Upper lobe of right lung (tissue), 1 donor: Measurements from ENCODE around the gene GSTA1. TPM values are rescaled to one million over a fixed set of nuclear protein-coding genes. Genes with fewer than 3 reads are reported as not detected.
"Not testable (repeated sequence)": the region's sequence is repeated elsewhere in the genome, so short reads cannot be mapped to it uniquely, and the experiment has no call there.

Experiments
- ATAC-seq: fragments of 200-7000 bp; cut with Tn5 transposase; one replicate; pipeline ENCODE4 v1.9.1; 2020; ENCODE audit warnings: mild to moderate bottlenecking, moderate library complexity
- DNase-seq: peaks from one replicate; pipeline ENCODE4 v3.0.0-alpha.2; 2020
- H3K27ac ChIP-seq: fragments of 200-600 bp; one replicate; pipeline ENCODE4 v1.8.0; 2022
- H3K27me3 ChIP-seq: fragments of 200-600 bp; one replicate; pipeline ENCODE4 v1.8.0; 2022; ENCODE audit warnings: mild to moderate bottlenecking
- H3K36me3 ChIP-seq: fragments of 200-600 bp; one replicate; pipeline ENCODE4 v1.8.0; 2022
- H3K4me1 ChIP-seq: fragments of 200-600 bp; one replicate; pipeline ENCODE4 v1.8.0; 2022
- H3K4me3 ChIP-seq: fragments of 200-600 bp; one replicate; pipeline ENCODE4 v1.8.0; 2022; ENCODE audit warnings: mild to moderate bottlenecking
- H3K9me3 ChIP-seq: fragments of 200-600 bp; one replicate; pipeline ENCODE4 v1.8.0; 2022
- intact Hi-C: fragments of 100-400 bp; cut with DNase I; formaldehyde crosslinking; loops from one replicate; pipeline ENCODE4 v1.11.0; 2022
- total RNA-seq: library from RNA; stranded (reverse); fragmentation: NEBNext Ultra II Directional; extraction: Animal tissue kit (Norgen Biotek cat#: 25700); gene quantifications from one replicate; pipeline ENCODE4 v1.2.1, GENCODE V29; 2021
- TF ChIP-seq, protein P1 (sequence below): fragments of 200-600 bp; IDR thresholded peaks from one replicate; pipeline ENCODE4 v1.8.0; 2022; ENCODE audit warnings: antibody characterized with exemption
- donor health status: DM: no; HTN: yes; CAD: no; lungs with severe emphysema.

The GSTA1 gene
- total RNA-seq, 1 donor from 2014 or later, result 1.9 TPM

DNA sequence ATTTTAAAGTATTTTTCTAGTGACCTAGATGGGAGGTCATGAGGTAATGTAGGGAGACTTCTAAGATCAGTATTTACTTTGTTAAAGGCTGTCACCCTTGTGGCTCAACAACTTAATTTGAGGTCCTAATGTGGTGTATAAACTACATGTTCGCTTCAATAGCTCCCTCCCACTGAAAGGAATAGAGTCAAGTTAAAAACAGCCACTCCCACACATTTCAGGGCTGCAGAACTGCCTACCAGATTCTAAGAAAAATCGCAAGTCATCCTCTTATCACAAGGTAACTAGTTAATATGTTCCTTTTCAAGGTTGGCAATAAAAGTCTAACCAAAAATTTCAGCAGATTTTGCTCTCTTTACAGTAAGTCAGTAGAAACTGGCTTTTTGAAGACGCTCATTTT, 15.1 kb downstream of the GSTA1 start:
- H3K27ac ChIP-seq, result no peak overlapping the region
- no peaks in the 10 kb centered on the region for H3K4me1 ChIP-seq
- intact Hi-C loops, result no loop called here
- H3K4me3 ChIP-seq, result no peak overlapping the region
- no peaks in the 10 kb centered on the region for H3K36me3 ChIP-seq
- ATAC-seq (no peak), DNase-seq (no peak)
- H3K27me3 ChIP-seq, result no peaks in the 10 kb centered on the region
- H3K9me3 ChIP-seq, result no peaks in the 10 kb centered on the region
- TF ChIP-seq, protein P1, sequence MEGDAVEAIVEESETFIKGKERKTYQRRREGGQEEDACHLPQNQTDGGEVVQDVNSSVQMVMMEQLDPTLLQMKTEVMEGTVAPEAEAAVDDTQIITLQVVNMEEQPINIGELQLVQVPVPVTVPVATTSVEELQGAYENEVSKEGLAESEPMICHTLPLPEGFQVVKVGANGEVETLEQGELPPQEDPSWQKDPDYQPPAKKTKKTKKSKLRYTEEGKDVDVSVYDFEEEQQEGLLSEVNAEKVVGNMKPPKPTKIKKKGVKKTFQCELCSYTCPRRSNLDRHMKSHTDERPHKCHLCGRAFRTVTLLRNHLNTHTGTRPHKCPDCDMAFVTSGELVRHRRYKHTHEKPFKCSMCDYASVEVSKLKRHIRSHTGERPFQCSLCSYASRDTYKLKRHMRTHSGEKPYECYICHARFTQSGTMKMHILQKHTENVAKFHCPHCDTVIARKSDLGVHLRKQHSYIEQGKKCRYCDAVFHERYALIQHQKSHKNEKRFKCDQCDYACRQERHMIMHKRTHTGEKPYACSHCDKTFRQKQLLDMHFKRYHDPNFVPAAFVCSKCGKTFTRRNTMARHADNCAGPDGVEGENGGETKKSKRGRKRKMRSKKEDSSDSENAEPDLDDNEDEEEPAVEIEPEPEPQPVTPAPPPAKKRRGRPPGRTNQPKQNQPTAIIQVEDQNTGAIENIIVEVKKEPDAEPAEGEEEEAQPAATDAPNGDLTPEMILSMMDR, result no peak

DNA sequence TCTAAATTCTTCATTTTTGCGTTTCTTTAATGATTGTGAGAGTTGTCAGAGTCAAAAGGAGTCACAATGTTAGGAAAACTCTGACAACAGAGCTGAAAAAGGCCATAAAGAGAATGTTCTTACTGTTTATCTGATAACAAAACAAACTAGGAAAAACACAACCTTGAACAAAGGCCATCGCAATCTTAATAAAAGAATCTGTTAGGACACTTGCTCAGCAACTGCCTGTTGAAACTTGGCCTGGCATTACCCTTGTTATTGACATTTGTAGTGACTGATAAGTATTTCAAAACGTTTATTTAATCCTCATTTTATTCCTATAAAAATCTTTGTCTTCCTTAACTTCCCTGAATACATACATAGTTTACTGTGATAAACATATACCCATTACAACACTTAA, 15.7 kb downstream of the GSTA1 start:
- TF ChIP-seq, protein P1, result no peak
- H3K4me1 ChIP-seq, result no peaks in the 10 kb centered on the region
- ATAC-seq (no peak), DNase-seq (no peak)
- no peak overlapping the region for H3K27ac ChIP-seq
- H3K9me3 ChIP-seq, result no peaks in the 10 kb centered on the region
- H3K36me3 ChIP-seq, result no peaks in the 10 kb centered on the region
- no peak overlapping the region for H3K4me3 ChIP-seq
- intact Hi-C loops, result loop anchor here (2.0 kb wide), 1 partner anchor 39 kb away; no protein-coding TSS in a partner anchor
- H3K27me3 ChIP-seq, result no peaks in the 10 kb centered on the region

DNA sequence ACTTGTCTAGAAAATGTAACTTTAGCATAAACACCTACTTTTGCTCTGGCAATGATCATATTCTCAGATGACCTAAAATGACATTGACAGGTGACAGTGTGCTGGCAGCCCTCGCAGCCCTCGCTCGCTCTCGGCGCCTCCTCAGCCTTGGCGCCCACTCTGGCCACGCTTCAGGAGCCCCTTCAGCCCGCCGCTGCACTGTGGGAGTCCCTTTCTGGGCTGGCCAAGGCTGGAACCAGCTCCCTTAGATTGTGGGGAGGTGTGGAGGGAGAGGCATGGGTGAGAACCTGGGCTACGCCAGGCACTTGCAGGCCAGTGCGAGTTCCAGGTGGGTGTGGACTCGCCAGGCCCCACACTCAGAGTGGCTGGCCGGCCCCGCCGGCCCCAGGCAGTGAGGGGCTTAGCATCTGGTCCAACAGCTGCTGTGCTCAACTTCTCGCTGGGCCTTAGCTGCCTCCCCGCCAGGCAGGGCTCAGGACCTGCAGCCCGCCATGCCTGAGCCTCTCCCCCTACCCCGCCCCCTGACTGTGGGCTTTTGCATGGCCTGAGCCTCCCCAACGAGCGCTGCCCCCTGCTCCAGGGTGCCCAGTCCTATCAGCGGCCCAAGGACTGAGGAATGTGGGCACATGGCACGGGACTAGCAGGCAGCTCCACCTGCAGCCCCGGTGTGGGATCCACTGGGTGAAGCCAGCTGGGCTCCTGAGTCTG, 17.2 kb downstream of the GSTA1 start:
- intact Hi-C loops, result loop anchor here (2.0 kb wide), 1 partner anchor 40 kb away; no protein-coding TSS in a partner anchor

DNA sequence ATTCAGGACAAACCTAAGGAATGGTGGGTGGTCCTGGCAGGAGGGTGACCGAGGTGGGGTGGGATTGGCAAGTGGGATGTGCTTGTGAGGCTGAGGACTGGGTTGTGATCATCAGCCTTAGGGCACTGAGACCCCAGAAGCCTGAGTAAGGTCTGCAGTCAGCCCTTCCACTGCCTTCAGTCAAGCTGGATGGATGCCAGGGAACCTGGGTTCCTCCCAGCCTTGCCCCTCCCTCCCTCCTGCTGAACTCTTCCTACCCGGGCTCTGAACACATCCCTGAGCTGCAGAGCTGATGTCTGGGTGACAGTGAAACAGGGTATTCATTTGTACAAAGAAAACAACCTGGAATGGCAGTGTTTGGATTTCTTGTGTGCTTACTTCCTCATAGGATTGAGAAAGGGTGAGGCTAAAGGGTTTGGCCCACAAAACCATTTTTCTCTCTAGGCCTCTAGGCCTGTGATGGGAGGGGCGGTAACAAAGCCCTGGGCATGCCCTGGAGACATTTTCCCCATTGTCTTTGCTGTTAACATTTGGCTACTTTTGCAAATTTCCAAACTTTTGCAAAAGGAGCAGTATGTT, 20.8 kb downstream of the GSTA1 start:
- ATAC-seq, DNase-seq, H3K9me3 ChIP-seq, H3K27ac ChIP-seq, H3K4me1 ChIP-seq, H3K27me3 ChIP-seq, intact Hi-C loops, H3K36me3 ChIP-seq, H3K4me3 ChIP-seq: not testable (repeated sequence)

More for the DNA sequence above, 17.2 kb downstream of the GSTA1 start:
- TF ChIP-seq, protein P1, result no peak
- Histone ChIP-seq H3K9me3 (no peaks in the 10 kb centered on the region), H3K27ac (no peak overlapping the region), H3K4me3 (no peak overlapping the region), H3K4me1 (no peaks in the 10 kb centered on the region), H3K27me3 (no peaks in the 10 kb centered on the region), H3K36me3 (no peaks in the 10 kb centered on the region)
- ATAC-seq, result peak; percentile 10
- DNase-seq, result no peak

DNA sequence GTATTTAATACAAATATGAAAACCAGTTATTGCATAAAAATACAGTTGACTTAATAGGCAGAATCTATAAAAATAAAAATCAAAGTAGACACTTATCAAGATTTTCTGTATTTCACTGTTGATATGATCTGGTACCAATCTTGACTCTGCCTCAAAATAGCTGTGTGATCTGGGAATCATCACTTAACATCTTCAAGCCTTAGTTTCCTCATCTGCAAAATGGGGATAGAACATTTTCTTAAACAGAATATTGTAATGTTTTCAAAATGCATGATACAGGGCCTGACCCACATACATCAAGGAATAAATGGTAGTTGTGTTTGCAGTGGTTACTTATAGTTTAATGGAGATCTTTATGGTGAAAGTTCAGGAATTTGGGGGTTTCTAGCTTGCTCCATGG, 21.4 kb downstream of the GSTA1 start:
- H3K36me3 ChIP-seq, ATAC-seq, H3K4me1 ChIP-seq, H3K27ac ChIP-seq, H3K27me3 ChIP-seq, H3K4me3 ChIP-seq, DNase-seq, intact Hi-C loops, H3K9me3 ChIP-seq: not testable (repeated sequence)

DNA sequence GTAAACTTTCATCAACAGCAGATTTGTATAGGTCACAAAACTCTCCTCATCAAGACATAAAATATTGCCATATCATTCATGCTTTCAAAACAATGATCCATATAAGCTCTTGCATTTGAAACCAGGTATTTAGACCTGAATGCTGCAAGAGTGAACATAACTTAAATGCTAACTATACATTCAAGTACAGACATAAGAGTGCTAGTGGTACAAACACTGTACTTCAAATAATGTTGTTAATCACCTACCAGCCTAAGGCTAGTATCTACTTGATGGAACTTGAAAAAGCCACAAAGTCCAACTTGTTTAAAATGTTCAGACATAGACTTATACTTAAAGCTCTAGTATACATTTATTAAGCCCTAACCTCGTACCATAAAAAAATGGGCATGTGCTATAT, 24.4 kb downstream of the GSTA1 start:
- no peaks in the 10 kb centered on the region for H3K4me1 ChIP-seq
- no peak for ATAC-seq

DNA sequence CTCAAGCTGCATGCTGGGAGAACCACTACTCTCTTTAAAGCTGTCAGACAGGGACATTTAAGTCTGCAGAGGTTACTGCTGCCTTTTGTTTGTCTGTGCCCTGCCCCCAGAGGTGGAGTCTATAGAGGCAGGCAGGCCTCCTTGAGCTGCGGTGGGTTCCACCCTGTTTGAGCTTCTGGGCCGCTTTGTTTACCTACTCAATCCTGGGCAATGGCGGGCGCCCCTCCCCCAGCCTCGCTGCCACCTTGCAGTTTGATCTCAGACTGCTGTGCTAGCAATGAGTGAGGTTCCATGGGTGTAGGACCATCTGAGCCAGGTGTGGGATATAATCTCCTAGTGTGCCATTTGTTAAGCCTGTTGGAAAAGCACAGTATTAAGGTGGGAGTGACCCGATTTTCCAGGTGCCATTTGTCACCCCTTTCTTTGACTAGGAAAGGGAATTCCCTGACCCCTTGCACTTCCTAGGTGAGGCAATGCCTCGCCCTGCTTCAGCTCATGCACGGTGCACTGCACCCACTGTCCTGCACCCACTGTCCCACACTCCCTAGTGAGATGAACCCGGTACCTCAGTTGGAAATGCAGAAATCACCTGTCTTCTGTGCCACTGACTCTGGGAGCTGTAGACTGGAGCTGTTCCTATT, 26.8 kb downstream of the GSTA1 start:
- H3K27ac ChIP-seq, H3K9me3 ChIP-seq, ATAC-seq, H3K36me3 ChIP-seq, H3K27me3 ChIP-seq, H3K4me1 ChIP-seq, H3K4me3 ChIP-seq, intact Hi-C loops, DNase-seq: not testable (repeated sequence)

More for the DNA sequence above, 24.4 kb downstream of the GSTA1 start:
- TF ChIP-seq, protein P1, result no peak
- H3K4me3 ChIP-seq, result no peak overlapping the region
- intact Hi-C loops, result no loop called here
- H3K9me3 ChIP-seq, result no peaks in the 10 kb centered on the region
- no peak for DNase-seq
- H3K27me3 ChIP-seq, result no peaks in the 10 kb centered on the region
- no peak overlapping the region for H3K27ac ChIP-seq
- no peaks in the 10 kb centered on the region for H3K36me3 ChIP-seq

DNA sequence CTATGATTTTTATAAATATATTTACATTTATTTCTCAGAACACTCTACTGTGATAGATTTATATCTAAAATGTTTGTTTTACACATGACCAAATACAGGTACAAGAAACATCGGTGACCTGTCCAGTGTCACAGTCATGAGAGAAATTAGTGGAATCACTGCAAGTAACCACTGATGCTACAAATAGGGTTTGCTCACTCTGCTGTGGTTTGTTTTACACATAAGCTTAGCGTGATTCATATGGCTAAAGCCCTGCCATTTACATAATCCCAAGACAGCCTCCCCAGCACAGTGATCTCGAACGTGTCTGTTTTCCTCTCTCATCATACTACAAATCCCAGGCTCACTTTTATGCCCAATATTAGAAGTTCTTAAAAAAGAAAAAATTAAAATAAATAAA, 34.2 kb downstream of the GSTA1 start:
- DNase-seq, result not testable (repeated sequence)

DNA sequence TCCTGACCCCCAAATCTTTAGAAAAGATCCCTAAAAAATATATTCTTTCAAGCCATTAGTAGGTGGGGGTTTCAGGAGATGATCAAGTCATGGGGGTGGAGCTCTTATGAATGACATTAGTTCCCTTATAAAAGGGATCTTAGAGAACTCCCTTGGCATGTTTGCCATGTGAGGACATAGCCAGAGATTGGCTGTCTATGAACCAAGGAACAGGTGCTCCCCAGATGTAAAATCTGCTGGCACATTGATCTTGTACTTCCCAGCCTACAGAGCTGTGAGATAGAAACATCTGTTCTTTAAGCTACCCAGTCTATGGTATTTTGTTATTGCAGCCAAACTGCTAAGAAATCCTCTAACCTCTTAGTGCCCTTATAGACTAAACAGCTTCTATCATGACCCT, 36.0 kb downstream of the GSTA1 start:
- H3K27me3 ChIP-seq, H3K9me3 ChIP-seq, H3K4me3 ChIP-seq, DNase-seq, H3K27ac ChIP-seq, ATAC-seq, H3K4me1 ChIP-seq, intact Hi-C loops, H3K36me3 ChIP-seq: not testable (repeated sequence)

More for the DNA sequence above, 34.2 kb downstream of the GSTA1 start:
- ATAC-seq, H3K36me3 ChIP-seq, H3K27me3 ChIP-seq, H3K4me3 ChIP-seq, intact Hi-C loops, H3K9me3 ChIP-seq, H3K4me1 ChIP-seq, H3K27ac ChIP-seq: not testable (repeated sequence)

DNA sequence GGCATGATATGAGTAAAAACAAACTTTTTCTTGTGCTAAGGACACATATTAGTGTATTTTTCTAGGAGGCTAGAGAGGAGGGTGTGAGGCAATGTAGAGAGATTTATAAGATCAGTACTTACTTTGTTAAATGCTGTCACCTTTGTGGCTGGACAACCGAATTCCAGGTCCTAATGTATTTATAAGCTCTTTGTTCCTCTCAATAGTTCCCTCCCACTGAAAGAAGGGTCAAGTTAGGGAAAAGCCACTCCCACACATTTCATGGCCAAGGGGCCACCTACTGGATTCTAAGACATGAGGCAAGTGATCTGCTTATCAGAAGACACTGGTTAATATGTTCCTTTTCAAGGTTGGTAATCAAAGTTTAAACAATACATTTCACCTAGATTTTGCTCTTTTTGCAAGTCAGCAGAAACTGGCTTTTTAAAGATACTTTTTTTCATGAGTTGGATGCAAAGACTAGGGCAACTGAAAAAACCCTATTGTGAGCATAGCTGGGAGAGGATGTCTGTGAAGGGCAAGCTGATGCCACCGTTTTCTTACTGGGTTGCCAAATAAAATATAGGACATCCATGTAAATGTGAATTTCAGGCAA, 40.2 kb downstream of the GSTA1 start, which contains the start of gene GSTA2:
Gene GSTA2 (minus strand): TSS at position 154 of the 595 bp plus-strand sequence. CDS start 5,528 bp downstream, outside the sequence.
- DNase-seq, H3K36me3 ChIP-seq, H3K27ac ChIP-seq, intact Hi-C loops, H3K9me3 ChIP-seq, H3K4me1 ChIP-seq, H3K27me3 ChIP-seq, H3K4me3 ChIP-seq: not testable (repeated sequence)
- peak; percentile 47 for ATAC-seq
